Heart right ventricle (tissue), 16 donors: ENCODE results near the gene PPRC1. TPM values are rescaled to one million over a fixed set of nuclear protein-coding genes. Genes with fewer than 3 reads are reported as not detected.

ENCODE experiments used
- ATAC-seq, 8 donors: fragments of 200-7000 bp; cut with Tn5 transposase; one replicate each; pipeline ENCODE4 v1.9.1; 2020; ENCODE audit warnings: mild to moderate bottlenecking in 8 of 8, moderate library complexity in 8 of 8, moderate number of reproducible peaks in 1 of 8
- DNase-seq, 2 donors: peaks; one replicate each; pipeline ENCODE4 v3.0.0-alpha.2; 2020
- H3K27ac ChIP-seq, 10 donors: fragments of 200-600 bp; sonication (generic) in 2 of 10; one replicate each; pipeline versions ENCODE4 v1.5.0 to v1.8.0; 2020 to 2022; ENCODE audit warnings: mild to moderate bottlenecking in 3 of 10
- H3K27me3 ChIP-seq, 7 donors: fragments of 200-600 bp; one replicate each; pipeline ENCODE4 v1.8.0; 2021 to 2022; ENCODE audit warnings: mild to moderate bottlenecking in 2 of 7
- H3K36me3 ChIP-seq, 9 donors: fragments of 200-600 bp; sonication (generic) in 1 of 9; one replicate each; pipeline versions ENCODE4 v1.5.0 to v1.8.0; 2020 to 2022; ENCODE audit warnings: mild to moderate bottlenecking in 2 of 9
- H3K4me1 ChIP-seq, 9 donors: fragments of 200-600 bp; sonication (generic) in 1 of 9; one replicate each; pipeline versions ENCODE4 v1.5.0 to v1.8.0; 2020 to 2022; ENCODE audit warnings: mild to moderate bottlenecking in 4 of 9
- H3K4me3 ChIP-seq, 10 donors: fragments of 200-600 bp; sonication (generic) in 2 of 10; one replicate each; pipeline versions ENCODE4 v1.5.0 to v1.8.0; 2020 to 2022; ENCODE audit warnings: mild to moderate bottlenecking in 7 of 10, moderate library complexity in 2 of 10
- H3K9me3 ChIP-seq, 11 donors: fragments of 200-600 bp in 10 of 11; sonication (generic) in 2 of 11; one replicate each; pipeline versions ENCODE4 v1.5.0 to v1.8.0; 2013 to 2022; ENCODE audit warnings: mild to moderate bottlenecking in 2 of 11, control low read depth in 1 of 11, moderate library complexity in 1 of 11
- WGBS, 2 donors: extraction: QIAGEN DNeasy Blood & Tissue Kit; methylation state at CpG; one replicate each; pipeline ENCODE4 v1.1.7; 2013; ENCODE audit warnings: inconsistent platforms in 1 of 2; 5-methylcytosine and 5-hydroxymethylcytosine counted together
- intact Hi-C, 10 donors: fragments of 100-400 bp; cut with DNase I; formaldehyde crosslinking; loops; one replicate each; pipeline versions ENCODE4 v1.11.1 to v1.14.2; 2022
- polyA plus RNA-seq, 2 donors: library from polyadenylated mRNA; stranded (reverse); fragments of 200-250 nt; gene quantifications; one replicate each; pipeline ENCODE4 v1.2.3, GENCODE V29; 2013
- total RNA-seq, 10 donors: library from RNA; stranded (reverse); fragmentation: NEBNext Ultra II Directional in 3 of 10; extraction: Animal tissue kit (Norgen Biotek cat#: 25700) in 3 of 10; gene quantifications; one replicate each; pipeline versions ENCODE4 v1.2.1 to v1.2.4, GENCODE V29; 2021 to 2023
- TF ChIP-seq, protein P1 (sequence below), 9 donors: fragments of 200-600 bp; sonication (generic) in 2 of 9; IDR thresholded peaks; one replicate each; pipeline versions ENCODE4 v1.5.0 to v1.8.0; 2021 to 2022; ENCODE audit warnings: antibody characterized with exemption in 9 of 9, mild to moderate bottlenecking in 5 of 9, moderate library complexity in 1 of 9
- donor health status: Arrhythmogenic right ventricular cardiomyopathy.
- donor health status: ischemic (EF 13 %, LVEDD 7.1; RV severe dilation, severe dysfunction).
- donor health status: healthy with polysubstance abuse.
- donor health status: DM: no; HTN: yes; CAD: no.
- donor health status: DM: no; HTN: no; CAD: no.
- donor health status: ischemic (EF 25% LVEDD 6.9; RV normal size, moderate dysfunction).
- donor health status: ischemic (EF 25% LVEDD 5.7; RV mildly dilated, moderate dysfunction).
- donor health status: healthy.
- donor health status: DM: yes; HTN: yes; CAD: no.
- donor health status: Ischemic cardiomyopathy.
- donor health status: ischemic (EF 35%, LVEDD 5.7; RV mildly dilated, moderate dysfunction).
- donor health status: nonischemic (EF 11% LVEDD 7.7; RV severe dilation, severe dysfunction).
- donor health status: DM: yes; HTN: yes; CAD: no.
- donor health status: PGD.
- donor health status: ischemic (EF 29% LVEDD 5.4; RV normal size, mild dysfunction).
- donor health status: nonischemic (EF 23%, LVEDD 6.1; RV moderate dilation, normal function).

Gene PPRC1
- total and polyA plus RNA-seq, 12 donors, result 10.6 to 22.7 (median 13.6) TPM

DNA sequence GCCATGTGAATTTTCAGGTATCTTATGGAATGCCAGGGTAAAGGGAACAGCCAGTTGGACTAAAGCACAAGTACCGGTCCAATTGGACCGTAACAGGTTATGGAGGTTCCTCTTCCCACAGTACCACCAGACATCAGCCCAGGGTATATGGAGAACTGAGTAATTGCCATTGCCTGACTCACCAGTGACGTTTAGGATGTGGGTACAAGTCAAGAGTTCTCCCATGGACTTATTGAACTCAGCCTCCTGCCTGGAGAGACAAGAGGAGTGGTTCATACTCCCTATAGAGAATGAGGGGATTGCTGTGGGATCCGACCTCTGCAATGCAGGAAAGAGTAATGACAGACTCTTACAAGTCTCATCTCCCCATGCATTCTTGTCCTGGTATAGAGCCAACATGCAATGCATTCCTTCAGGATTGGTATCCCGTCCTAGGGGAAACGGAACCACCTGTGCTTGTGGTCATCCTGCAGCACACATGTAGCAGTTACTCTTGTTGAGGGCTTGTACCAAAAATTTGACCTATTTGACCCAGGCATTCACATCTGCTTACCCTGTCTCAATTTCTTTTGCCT is 62.5 kb downstream of the PPRC1 start:
- Histone ChIP-seq H3K4me3 (no peak overlapping the region), H3K9me3 (peaks cover 0 to 20% (median 0%) of the 10 kb centered on the region in 11 donors), H3K27me3 (no peaks in the 10 kb centered on the region), H3K27ac (no peak overlapping the region), H3K36me3 (no peaks in the 10 kb centered on the region), H3K4me1 (no peaks in the 10 kb centered on the region)
- ATAC-seq (no peak), DNase-seq (no peak)
- intact Hi-C loops, result no loop called here
- 71 to 79% methylated on average over 6 of the region's 6 CpGs for WGBS, 2 donors
- TF ChIP-seq, protein P1, sequence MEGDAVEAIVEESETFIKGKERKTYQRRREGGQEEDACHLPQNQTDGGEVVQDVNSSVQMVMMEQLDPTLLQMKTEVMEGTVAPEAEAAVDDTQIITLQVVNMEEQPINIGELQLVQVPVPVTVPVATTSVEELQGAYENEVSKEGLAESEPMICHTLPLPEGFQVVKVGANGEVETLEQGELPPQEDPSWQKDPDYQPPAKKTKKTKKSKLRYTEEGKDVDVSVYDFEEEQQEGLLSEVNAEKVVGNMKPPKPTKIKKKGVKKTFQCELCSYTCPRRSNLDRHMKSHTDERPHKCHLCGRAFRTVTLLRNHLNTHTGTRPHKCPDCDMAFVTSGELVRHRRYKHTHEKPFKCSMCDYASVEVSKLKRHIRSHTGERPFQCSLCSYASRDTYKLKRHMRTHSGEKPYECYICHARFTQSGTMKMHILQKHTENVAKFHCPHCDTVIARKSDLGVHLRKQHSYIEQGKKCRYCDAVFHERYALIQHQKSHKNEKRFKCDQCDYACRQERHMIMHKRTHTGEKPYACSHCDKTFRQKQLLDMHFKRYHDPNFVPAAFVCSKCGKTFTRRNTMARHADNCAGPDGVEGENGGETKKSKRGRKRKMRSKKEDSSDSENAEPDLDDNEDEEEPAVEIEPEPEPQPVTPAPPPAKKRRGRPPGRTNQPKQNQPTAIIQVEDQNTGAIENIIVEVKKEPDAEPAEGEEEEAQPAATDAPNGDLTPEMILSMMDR (IDR thresholded peaks at IDR 0.05), result no peak

DNA sequence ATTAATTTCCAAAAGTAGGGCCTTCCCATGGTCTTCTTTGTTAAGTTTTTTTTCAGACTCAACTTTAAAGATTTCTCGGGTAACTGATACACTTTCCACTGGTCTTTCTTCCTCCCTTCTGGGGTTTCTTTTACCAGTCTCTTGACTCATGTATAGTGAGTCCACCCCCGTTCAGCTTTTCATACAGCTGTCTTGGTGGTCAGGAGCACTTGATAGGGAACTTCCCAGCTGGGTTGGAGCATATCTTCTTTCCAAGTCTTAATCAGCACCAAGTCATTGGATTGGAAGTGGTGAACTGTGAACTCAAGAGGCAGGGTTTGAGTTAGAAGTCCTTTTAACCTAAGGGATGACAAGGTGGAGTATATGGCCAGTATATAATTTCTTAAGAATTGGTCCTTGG is 64.1 kb downstream of the PPRC1 start:
- DNase-seq (no peak), ATAC-seq (no peak)
- H3K27me3 ChIP-seq, result no peaks in the 10 kb centered on the region
- intact Hi-C loops, result no loop called here
- peaks cover 0 to 7% (median 0%) of the 10 kb centered on the region in 11 donors for H3K9me3 ChIP-seq
- H3K36me3 ChIP-seq, result no peaks in the 10 kb centered on the region
- no peak overlapping the region for H3K27ac ChIP-seq
- 61 to 82% methylated on average over 2 of the region's 2 CpGs for WGBS, 2 donors
- TF ChIP-seq, protein P1 (IDR thresholded peaks at IDR 0.05), result no peak
- no peak overlapping the region for H3K4me3 ChIP-seq
- H3K4me1 ChIP-seq, result no peaks in the 10 kb centered on the region

DNA sequence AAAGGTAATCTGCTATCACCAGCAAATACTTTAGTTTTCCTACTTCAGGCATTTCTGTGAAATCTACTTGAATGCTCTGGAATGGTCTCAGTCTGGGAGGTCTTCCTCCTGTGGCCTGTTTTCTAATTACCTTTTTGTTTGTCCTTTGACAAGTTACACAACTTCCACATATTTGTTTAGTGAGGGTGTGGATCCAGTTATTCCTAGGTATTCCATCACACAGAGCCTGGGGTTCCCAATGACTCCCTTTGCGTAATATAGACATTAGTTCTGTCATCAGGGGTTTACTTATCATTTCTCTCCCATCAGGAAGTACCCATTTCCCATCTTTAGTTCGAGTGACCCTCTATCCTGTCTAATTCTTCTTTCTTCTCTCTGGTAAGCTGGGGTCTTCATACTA is 65.2 kb downstream of the PPRC1 start:
- no peaks in the 10 kb centered on the region for H3K4me1 ChIP-seq
- H3K36me3 ChIP-seq, result no peaks in the 10 kb centered on the region
- intact Hi-C loops, result no loop called here
- peaks cover 0 to 4% (median 0%) of the 10 kb centered on the region in 11 donors for H3K9me3 ChIP-seq
- DNase-seq (no peak), ATAC-seq (no peak)
- no peak overlapping the region for H3K4me3 ChIP-seq
- H3K27me3 ChIP-seq, result no peaks in the 10 kb centered on the region
- TF ChIP-seq, protein P1 (IDR thresholded peaks at IDR 0.05), result no peak
- 68 to 69% methylated on average over 2 of the region's 2 CpGs for WGBS, 2 donors
- H3K27ac ChIP-seq, result no peak overlapping the region

Other genes starting within 250 kb of the PPRC1 start
- gene ARMH3, start 76.9 kb upstream of the PPRC1 start, total RNA-seq, result 10 to 100 TPM; 45.0 to 96.8 (median 59.5) TPM
- gene ARMH3, start 76.9 kb upstream of the PPRC1 start, polyA plus RNA-seq, result 10 to 100 TPM; 24.1 to 34.8 TPM
- gene HPS6, start 67.7 kb upstream of the PPRC1 start, total RNA-seq, result 10 to 100 TPM in 7 of 10 donors, 1 to 10 TPM in 3; 8.2 to 13.6 (median 11.1) TPM
- gene HPS6, start 67.7 kb upstream of the PPRC1 start, polyA plus RNA-seq, result 1 to 10 TPM; 8.3 to 9.7 TPM
- gene LDB1, start 12.7 kb upstream of the PPRC1 start, total RNA-seq, result 10 to 100 TPM; 39.2 to 63.8 (median 56.3) TPM
- gene LDB1, start 12.7 kb upstream of the PPRC1 start, polyA plus RNA-seq, result 10 to 100 TPM; 21.9 to 22.9 TPM
- 10 to 100 TPM; 22.3 to 45.5 (median 29.0) TPM for gene NOLC1, start 19.3 kb downstream of the PPRC1 start, total RNA-seq
- gene NOLC1, start 19.3 kb downstream of the PPRC1 start, polyA plus RNA-seq, result 10 to 100 TPM in 1 of 2 donors, 1 to 10 TPM in 1; 8.6 to 24.0 TPM
- under 1 TPM in 3 of 10 donors, not detected in 7; 0.22 to 0.45 (median 0.30) TPM for gene ELOVL3, start 93.3 kb downstream of the PPRC1 start, total RNA-seq
- under 1 TPM in 1 of 2 donors, not detected in 1; 0.23 TPM for gene ELOVL3, start 93.3 kb downstream of the PPRC1 start, polyA plus RNA-seq
- gene PITX3, start 108.5 kb downstream of the PPRC1 start, total RNA-seq, result 1 to 10 TPM in 4 of 10 donors, under 1 TPM in 6; 0.21 to 2.8 (median 0.86) TPM
- 10 to 100 TPM in 1 of 2 donors, 1 to 10 TPM in 1; 1.8 to 10.4 TPM for gene PITX3, start 108.5 kb downstream of the PPRC1 start, polyA plus RNA-seq
- 10 to 100 TPM; 43.6 to 60.5 (median 50.7) TPM for gene GBF1, start 112.5 kb downstream of the PPRC1 start, total RNA-seq
- gene GBF1, start 112.5 kb downstream of the PPRC1 start, polyA plus RNA-seq, result 10 to 100 TPM; 20.7 to 25.6 TPM